ENCODE results near the gene SCG3. TPM values are rescaled to one million over a fixed set of nuclear protein-coding genes. Genes with fewer than 3 reads are reported as not detected.
A peak's percentile ranks its signal among the peaks of the same experiment; 100 is the strongest.

Gene SCG3
- total and polyA plus RNA-seq, 2 of the 13 experiments (the other 11 are each of a cell fraction or from before 2014, with no cell fraction given), result not detected

- no peak for TF ChIP-seq ZNF710 (CRISPR knock-in tag; IDR thresholded peaks at IDR 0.05; ENCODE audit: borderline replicate concordance)
- TF ChIP-seq ZNF549 (CRISPR knock-in tag; IDR thresholded peaks at IDR 0.05), result no peak
- no peak for TF ChIP-seq KLF11 (CRISPR knock-in tag; IDR thresholded peaks at IDR 0.05)
- no peak for TF ChIP-seq STAG1 (CRISPR knock-in tag; IDR thresholded peaks at IDR 0.05)
- no peak for TF ChIP-seq BHLHE40 (IDR thresholded peaks at IDR 0.05; ENCODE audit: low read length)
- TF ChIP-seq ZBTB7B (CRISPR knock-in tag; IDR thresholded peaks at IDR 0.05), result no peak
- no peak for TF ChIP-seq NPAS2 (CRISPR knock-in tag; IDR thresholded peaks at IDR 0.05; ENCODE audit: borderline replicate concordance)
- no peak for TF ChIP-seq PHF8 (CRISPR knock-in tag; IDR thresholded peaks at IDR 0.05)
- no peak for TF ChIP-seq ZNF780A (CRISPR knock-in tag; IDR thresholded peaks at IDR 0.05)
- TF ChIP-seq ZBTB8A (CRISPR knock-in tag; IDR thresholded peaks at IDR 0.05; ENCODE audit: borderline replicate concordance, low read depth), result no peak
- TF ChIP-seq ZNF776 (CRISPR knock-in tag; IDR thresholded peaks at IDR 0.05), result peak; percentile 60; the same call in 1 of the 2 replicates
- TF ChIP-seq NR0B2 (CRISPR knock-in tag; IDR thresholded peaks at IDR 0.05), result peak; percentile 68; the same call in 1 of the 2 replicates
- TF ChIP-seq ZBTB38 (CRISPR knock-in tag; IDR thresholded peaks at IDR 0.05), result no peak
- TF ChIP-seq NR3C1 (CRISPR knock-in tag; IDR thresholded peaks at IDR 0.05), result no peak
- TF ChIP-seq POGK (CRISPR knock-in tag; conservative IDR thresholded peaks at IDR 0.05), result no peak
- no peak for TF ChIP-seq HMG20B (CRISPR knock-in tag; conservative IDR thresholded peaks at IDR 0.05)
- TF ChIP-seq ZNF101 (CRISPR knock-in tag; IDR thresholded peaks at IDR 0.05; ENCODE audit: borderline replicate concordance, low read depth), result no peak
- 0 out of 2 replicates have a peak, but pooled peaks have one; percentile 24 for TF ChIP-seq CCDC6 (CRISPR knock-in tag; IDR thresholded peaks at IDR 0.05)
- TF ChIP-seq TGIF2 (CRISPR knock-in tag; IDR thresholded peaks at IDR 0.05), result no peak
- no peak for TF ChIP-seq ZNF274 (CRISPR knock-in tag; IDR thresholded peaks at IDR 0.05)
- TF ChIP-seq ZNF800 (CRISPR knock-in tag; IDR thresholded peaks at IDR 0.05), result 0 out of 2 replicates have a peak, but pooled peaks have one; percentile 56
- no peak for TF ChIP-seq KLF13 (CRISPR knock-in tag; IDR thresholded peaks at IDR 0.05)
- no peak for TF ChIP-seq ZNF749 (CRISPR knock-in tag; IDR thresholded peaks at IDR 0.05; ENCODE audit: borderline replicate concordance)
- TF ChIP-seq TMF1 (CRISPR knock-in tag; IDR thresholded peaks at IDR 0.05; ENCODE audit: low read depth), result peak; percentile 68; the same call in 1 of the 2 replicates
Observed at GRCh38 chr15:51736751-51737521, 55.6 kb downstream of the SCG3 start (continued).
